GM18951 (cell line): ENCODE measurements around the gene SFXN1.
"Not testable (repeated sequence)": the region's sequence is repeated elsewhere in the genome, so short reads cannot be mapped to it uniquely, and the experiment has no call there.

Source experiments
- POLR2A ChIP-seq: IDR thresholded peaks from 4 replicates; pipeline ENCODE4 v1.6.1; 2011; ENCODE audit warnings: mild to moderate bottlenecking; ENCODE audit not compliant: insufficient read length, insufficient read depth; ENCODE audit errors: extremely low read depth
- in situ Hi-C: fragments of 300-500 bp; cut with MboI; formaldehyde crosslinking; loops from one replicate; pipeline ENCODE4 v1.12.0; 2022; ENCODE audit warnings: low sequenced_read_pairs, mixed read lengths, inconsistent platforms; ENCODE audit not compliant: unreplicated experiment

SFXN1 gene, protein sequence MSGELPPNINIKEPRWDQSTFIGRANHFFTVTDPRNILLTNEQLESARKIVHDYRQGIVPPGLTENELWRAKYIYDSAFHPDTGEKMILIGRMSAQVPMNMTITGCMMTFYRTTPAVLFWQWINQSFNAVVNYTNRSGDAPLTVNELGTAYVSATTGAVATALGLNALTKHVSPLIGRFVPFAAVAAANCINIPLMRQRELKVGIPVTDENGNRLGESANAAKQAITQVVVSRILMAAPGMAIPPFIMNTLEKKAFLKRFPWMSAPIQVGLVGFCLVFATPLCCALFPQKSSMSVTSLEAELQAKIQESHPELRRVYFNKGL

DNA sequence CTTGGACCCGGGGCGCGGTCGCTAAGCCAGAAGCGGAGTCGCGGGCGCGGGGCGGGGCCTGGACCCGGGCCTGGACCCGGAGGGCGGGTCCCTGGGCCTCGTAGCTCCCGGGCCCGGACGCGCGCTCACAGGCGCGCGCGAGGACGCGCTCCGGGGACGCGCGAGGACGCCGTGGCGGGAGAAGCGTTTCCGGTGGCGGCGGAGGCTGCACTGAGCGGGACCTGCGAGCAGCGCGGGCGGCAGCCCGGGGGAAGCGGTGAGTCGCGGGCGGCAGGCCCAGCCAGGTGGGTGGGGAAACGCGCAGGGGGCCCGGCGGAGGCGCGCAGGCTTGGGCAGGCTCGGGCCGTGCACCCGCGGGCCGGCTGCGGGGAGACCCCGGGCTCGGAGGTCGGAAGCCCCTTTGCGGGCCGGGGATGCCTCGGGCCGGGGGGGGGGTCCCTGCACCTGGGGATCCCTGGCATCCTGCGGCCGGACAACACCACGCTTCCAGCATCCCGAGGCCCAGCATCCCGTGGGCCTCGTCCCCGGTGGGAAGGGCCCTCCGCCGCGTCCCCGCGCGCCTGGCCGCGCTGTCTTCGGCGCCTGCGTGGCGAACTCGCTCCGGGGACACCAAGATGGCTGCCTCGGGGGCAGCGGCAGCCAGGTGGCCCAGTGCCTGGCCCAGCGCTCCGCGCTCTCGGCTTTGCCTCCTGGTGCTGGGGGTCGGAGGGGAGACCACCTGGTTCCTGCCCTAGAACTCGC, at the start of gene SFXN1:
Gene SFXN1 (plus strand): TSS at position 177 of the 741 bp plus-strand sequence. CDS start 13,544 bp downstream, outside the sequence.
- in situ Hi-C loops: no loop called here
- peak; percentile 86 for TF ChIP-seq POLR2A

DNA sequence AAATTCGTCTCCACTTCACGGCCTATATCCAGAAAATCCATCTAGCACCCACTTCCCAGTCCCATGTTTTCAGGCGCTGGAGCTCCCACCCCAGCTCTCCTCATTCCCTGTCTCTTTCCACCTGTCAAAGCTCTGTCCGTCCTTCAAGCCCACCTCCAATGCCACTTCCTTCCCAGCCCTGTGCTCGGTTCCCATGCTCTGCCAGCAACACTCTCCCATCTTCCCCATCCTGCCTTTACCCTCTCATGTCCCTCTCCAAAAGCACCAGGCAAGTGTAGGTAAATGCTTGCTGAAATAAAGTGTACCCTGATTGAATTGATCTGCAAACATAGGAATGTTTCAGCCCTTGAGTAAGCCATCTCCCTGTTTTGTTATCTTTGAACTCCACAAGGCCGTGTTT, 43.6 kb upstream of the SFXN1 start:
- no peak for TF ChIP-seq POLR2A
- in situ Hi-C loops: loop anchor here (25.0 kb wide), 1 partner anchor 472 kb away; no protein-coding TSS in a partner anchor

DNA sequence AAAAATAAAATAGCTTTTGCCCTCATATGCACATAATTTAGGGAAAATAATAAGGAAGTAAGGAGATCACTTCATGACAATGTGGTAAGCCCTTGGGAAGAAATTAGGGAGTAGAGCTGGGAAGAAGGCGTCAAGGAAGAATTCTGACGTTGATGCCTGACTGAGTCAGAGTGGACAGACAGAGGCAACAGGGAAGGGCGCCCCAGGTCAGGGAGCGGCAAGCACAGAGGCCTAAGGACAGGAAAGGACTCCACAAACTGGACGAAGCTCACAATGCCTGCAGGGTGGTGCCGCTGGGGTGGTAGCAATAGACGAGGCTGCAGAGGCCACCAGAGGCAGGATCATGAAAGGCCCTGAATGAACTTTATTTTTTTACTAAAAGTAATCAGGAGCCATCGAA, 42.0 kb upstream of the SFXN1 start:
- in situ Hi-C loops: loop anchor here (25.0 kb wide), 1 partner anchor 474 kb away; no protein-coding TSS in a partner anchor

DNA sequence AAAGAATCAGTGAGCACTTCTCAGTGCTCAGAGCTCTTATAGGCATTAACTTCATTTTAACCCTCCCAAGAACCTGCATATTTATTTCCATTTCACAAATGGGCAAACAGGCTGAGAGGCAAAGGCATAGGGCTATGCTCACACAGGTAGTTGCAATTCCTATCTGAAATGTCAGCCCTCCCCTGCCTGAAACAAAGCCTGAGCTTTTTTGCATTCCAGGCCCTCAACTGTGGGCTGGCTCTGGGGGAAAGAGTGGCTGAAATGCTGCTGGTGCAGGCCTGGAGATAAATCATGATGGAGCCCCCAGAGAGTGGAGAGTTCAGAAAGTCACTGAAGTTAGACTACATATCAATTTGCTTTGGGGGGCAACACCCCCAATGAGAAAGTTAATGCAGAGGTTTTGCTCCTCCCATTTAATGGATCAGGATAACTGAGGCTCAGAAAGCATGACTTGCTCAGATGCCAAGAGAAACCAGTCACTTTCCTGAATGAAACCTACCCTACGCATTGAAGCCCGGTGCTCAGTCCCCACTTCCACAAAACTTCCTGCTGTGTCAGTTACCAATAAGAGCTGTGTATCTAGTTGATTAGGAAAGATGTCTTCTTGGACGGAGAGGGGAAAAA, 40.0 kb upstream of the SFXN1 start:
- in situ Hi-C loops: loop anchor here (25.0 kb wide), 1 partner anchor 476 kb away; no protein-coding TSS in a partner anchor
- no peak for TF ChIP-seq POLR2A

More for the DNA sequence above, 42.0 kb upstream of the SFXN1 start:
- TF ChIP-seq POLR2A: no peak

DNA sequence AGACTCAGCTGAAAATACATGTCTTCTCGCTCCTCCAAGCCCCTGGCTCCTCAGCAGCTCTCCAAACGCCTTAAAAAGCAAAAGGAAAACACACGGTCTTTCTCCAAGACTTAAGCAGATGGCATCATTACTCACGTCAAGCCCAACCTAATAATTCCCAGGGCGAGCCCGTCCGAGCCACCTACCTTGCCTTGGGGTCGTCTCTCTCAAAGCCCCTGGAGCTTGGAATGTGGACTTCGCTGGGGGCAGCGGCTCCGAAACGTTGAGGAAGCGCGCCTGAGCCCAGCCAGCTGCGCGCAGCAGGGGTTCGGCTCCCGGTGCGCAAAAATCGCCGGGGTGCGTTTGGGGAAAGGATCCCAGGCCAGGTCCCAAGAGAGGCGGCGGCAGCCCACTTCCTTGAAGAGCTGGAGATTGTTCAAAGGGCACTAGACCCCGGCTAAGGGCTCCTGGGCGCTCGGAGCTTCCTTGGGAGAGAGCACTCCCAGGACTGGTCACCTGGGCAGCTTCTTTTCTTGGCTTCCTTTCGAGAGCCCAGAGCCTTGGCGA, 34.8 kb upstream of the SFXN1 start:
- in situ Hi-C loops: loop anchor here (25.0 kb wide), 1 partner anchor 481 kb away; no protein-coding TSS in a partner anchor
- TF ChIP-seq POLR2A: no peak

DNA sequence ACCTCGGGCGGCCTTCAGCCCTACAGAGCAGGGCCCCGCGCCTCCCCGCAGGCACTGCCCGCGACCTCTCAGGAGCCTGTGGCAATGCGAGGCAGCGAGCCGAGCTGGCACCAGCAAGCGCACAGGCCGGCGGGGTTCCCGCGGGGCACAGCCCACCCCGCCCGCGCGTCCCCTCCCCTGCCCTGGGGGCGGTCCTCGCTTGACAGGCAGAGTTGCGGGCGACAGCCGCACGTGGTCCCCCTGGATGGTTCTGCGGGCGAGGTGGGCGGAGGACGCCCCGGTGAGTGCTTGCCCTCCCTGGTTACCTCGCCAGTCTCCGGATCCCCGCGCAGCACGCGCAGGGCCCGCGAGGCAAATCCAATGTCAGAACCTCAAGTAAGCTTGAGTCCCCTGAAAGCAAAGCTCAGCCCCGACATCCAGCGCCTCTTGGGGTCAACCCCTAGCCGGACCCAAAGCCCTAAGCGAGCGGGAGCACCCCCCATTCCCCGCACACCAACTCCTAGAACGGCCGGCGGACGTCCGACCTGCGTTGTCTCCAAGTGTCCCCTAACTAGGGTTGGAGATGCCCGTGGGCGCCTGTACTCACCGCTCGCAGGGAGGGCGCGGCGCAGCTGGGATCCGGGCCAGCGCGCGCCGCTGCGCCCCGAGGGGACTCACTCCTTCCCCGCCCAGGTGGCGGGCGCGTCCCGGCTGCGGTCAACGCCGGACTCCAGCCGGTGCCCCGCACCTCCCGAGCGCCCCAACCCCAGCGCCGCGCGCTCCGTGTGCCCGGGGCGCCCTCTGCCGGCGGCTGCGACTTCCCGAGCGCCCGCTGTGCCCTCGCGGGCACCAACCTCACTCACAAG, 34.1 kb upstream of the SFXN1 start, which contains the start of gene DRD1:
Gene DRD1 (minus strand): TSS at position 123 of the 845 bp plus-strand sequence. CDS start 1,083 bp downstream, outside the sequence.
- TF ChIP-seq POLR2A: no peak
- in situ Hi-C loops: loop anchor here (25.0 kb wide), 1 partner anchor 482 kb away; no protein-coding TSS in a partner anchor

DNA sequence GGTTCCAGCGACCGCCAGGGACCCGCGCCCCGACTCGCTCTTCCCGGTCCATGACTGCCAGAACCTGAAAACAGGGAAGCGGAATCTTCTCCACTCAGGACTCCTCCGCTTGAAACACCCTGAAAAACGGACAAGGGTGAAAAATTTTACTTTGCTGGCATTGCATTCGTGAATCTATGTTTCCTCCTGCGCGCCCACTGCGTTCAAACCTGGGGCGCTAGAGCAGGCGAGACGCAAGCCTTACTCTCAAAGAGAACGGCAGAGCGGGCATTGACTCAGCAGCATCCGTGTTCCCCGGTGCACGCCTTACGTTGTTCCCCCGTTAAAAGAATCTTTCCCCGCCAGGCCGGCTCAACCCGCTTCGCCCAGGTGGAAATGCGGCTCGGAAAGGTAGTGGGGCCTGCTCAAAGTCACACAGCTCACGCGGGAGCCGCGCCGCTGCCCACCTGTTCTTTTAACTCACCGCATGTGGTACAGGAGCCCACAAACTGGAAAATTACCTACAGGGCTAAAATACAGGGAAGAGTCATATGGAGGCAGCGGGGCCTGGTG, 33.4 kb upstream of the SFXN1 start:
- in situ Hi-C loops: loop anchor here (25.0 kb wide), 1 partner anchor 483 kb away; no protein-coding TSS in a partner anchor
- TF ChIP-seq POLR2A: no peak

DNA sequence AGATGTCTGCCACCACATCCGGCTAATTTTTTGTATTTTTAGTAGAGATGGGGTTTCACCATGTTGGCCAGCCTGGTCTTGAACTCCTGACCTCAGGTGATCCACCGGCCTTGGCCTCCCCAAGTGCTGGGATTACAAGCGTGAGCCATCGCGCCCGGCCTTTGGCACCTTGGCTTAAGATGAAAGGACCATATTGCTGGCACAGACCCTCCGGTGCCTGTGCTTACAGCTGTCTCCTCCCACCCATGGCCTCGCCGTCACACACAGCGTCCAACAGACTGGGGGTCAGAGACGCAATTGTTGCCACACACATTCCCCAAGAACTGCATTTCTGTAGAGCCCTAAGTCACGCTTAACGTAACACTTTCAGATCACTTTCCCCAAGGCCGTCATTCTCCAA, 32.0 kb upstream of the SFXN1 start:
- in situ Hi-C loops: loop anchor here (25.0 kb wide), 1 partner anchor 484 kb away; no protein-coding TSS in a partner anchor

DNA sequence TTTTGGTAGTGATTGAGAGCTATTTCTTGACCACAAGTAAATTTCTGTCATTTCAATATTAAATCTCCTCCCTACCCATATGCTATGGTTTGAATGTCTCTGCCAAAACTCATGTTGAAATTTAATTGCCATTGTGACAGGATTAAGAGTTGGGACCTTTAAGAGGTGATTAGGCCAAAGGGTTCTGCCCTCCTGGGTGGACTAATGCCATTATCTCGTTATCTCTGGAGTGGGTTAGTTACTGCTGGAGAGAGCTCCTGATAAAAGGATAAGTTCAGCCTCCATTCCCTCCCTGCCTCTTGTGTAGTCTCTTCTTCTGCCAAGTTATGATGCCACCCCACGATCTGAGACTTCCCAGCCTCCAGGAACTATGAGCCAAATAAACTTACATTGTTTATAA, 30.8 kb upstream of the SFXN1 start:
- no peak for TF ChIP-seq POLR2A
- in situ Hi-C loops: loop anchor here (25.0 kb wide), 1 partner anchor 485 kb away; no protein-coding TSS in a partner anchor

DNA sequence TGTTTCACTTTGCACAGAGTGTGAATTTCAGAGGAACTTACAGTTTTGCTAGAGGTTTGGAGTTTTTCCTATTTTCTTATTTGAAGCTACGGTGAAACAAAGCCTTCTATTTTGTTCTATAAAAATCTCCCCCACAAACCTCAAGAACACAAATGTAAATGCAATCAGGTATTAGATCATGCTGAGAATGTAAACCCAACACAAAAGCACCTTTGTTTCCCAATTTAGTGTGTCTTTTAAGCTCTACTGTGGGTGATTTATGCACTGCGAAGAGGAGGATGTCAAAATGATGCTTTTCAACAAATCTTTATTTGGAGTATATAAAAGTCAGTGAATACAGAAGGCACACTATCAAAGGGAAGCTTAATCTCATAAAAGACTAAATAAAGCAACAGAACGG, 30.1 kb upstream of the SFXN1 start:
- TF ChIP-seq POLR2A: no peak
- in situ Hi-C loops: loop anchor here (25.0 kb wide), 1 partner anchor 486 kb away; no protein-coding TSS in a partner anchor

DNA sequence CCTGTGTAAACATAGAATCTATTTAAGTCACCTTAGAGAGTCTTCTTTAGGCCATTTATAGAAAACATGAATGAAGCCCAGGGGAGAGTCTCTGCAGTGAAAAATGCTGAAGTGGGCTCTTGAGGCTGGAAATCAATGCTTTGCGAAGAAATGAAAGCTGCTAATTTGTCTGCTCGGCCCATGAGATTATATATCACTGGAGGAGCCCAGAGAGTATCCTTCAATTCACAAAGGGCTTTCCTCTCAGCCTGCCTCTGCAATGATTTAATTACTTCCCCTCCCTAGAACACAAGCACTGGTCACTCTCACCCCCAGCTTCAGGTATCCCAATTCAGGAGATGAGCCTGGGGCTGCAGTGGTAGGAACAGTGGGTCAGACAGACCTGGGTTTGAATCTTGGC, 26.2 kb upstream of the SFXN1 start:
- TF ChIP-seq POLR2A: no peak
- in situ Hi-C loops: no loop called here

DNA sequence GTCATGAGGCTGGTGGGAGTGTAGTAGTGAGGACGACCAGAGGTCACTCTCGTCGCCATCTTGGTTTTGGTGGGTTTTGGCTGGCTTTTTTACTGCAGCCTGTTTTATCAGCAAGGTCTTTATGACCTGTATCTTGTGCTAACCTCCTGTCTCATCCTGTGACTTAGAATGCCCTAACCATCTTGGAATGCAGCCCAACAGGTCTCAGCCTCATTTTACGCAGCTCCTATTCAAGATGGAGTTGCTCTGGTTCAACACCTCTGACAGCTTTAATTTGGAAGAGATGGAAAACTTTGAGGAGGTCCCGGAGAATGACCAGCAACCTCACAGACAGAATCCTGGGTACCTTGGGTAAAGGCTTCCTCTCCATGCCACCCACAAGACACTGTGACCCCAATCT, 24.0 kb upstream of the SFXN1 start:
- in situ Hi-C loops: not testable (repeated sequence)
